ENCODE results near the gene PIEZO2. TPM values are rescaled to one million over a fixed set of nuclear protein-coding genes. Genes with fewer than 3 reads are reported as not detected.

PIEZO2 gene
- total and polyA plus RNA-seq, 8 donors, result 0.38 to 11.1 (median 3.0) TPM

DNA sequence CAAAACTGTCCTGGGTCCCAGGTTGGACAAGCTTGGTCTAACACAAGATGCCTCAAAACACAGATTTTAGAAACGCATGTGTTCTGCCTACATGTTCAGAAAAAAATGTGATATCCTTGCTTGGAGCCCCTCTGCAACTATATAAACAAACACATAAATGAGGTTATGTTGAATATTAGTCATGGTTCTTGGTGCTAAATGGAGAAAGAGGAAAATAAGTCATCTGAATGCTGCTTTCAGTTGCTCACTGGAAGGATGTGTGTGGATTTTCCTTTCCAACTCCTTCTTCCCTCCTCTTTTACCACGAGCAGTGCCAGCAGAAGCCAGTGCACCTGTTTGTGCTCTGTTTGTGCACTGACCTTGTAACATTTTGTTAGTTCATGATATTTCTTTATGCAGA lies 85.3 kb downstream of the PIEZO2 start:
- DNase-seq (no peak), ATAC-seq (no peak), FAIRE-seq (no peak)
- Histone ChIP-seq H3K36me3 (no peaks in the 10 kb centered on the region), H3K4me3 (no peak overlapping the region), H3K4me1 (no peaks in the 10 kb centered on the region), H3K27ac (no peak overlapping the region), H3K27me3 (no peaks in the 10 kb centered on the region), H3K9me3 (no peaks in the 10 kb centered on the region)
- TF ChIP-seq, protein P1, sequence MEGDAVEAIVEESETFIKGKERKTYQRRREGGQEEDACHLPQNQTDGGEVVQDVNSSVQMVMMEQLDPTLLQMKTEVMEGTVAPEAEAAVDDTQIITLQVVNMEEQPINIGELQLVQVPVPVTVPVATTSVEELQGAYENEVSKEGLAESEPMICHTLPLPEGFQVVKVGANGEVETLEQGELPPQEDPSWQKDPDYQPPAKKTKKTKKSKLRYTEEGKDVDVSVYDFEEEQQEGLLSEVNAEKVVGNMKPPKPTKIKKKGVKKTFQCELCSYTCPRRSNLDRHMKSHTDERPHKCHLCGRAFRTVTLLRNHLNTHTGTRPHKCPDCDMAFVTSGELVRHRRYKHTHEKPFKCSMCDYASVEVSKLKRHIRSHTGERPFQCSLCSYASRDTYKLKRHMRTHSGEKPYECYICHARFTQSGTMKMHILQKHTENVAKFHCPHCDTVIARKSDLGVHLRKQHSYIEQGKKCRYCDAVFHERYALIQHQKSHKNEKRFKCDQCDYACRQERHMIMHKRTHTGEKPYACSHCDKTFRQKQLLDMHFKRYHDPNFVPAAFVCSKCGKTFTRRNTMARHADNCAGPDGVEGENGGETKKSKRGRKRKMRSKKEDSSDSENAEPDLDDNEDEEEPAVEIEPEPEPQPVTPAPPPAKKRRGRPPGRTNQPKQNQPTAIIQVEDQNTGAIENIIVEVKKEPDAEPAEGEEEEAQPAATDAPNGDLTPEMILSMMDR (IDR thresholded peaks at IDR 0.05), result no peak
- intact Hi-C loops (cut with DNase I), result no loop called here
- WGBS, 2 donors, result 48 to 59% methylated on average over 2 of the region's 2 CpGs

DNA sequence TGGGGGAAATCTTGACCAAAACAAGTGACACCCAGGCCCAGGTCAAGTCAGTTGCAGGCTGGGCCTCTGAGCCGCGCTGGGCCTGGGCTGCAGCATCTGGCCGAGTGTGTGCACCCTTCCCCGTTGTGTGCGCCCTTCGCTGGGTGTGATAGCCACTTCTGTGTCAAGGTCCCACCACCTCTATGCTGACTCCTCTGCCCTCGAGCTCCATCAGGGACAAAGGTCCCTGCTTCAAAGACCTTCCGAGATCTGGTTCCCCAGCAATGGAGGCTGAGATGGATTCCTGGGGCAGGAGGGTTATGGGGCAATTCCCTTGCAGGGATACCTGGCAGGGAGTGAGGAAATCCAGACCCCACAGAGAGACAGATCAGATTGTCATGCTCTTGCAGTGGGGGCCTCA lies 93.6 kb downstream of the PIEZO2 start:
- Histone ChIP-seq H3K36me3 (no peaks in the 10 kb centered on the region), H3K4me3 (no peak overlapping the region), H3K9me3 (no peaks in the 10 kb centered on the region), H3K27ac (no peak overlapping the region), H3K4me1 (no peaks in the 10 kb centered on the region), H3K27me3 (no peaks in the 10 kb centered on the region)
- DNase-seq, result no peak
- no peak for ATAC-seq
- WGBS, 2 donors, result 88 to 92% methylated on average over 8 of the region's 8 CpGs
- intact Hi-C loops (cut with DNase I), result no loop called here
- FAIRE-seq, result no peak
- TF ChIP-seq, protein P1 (IDR thresholded peaks at IDR 0.05), result no peak

DNA sequence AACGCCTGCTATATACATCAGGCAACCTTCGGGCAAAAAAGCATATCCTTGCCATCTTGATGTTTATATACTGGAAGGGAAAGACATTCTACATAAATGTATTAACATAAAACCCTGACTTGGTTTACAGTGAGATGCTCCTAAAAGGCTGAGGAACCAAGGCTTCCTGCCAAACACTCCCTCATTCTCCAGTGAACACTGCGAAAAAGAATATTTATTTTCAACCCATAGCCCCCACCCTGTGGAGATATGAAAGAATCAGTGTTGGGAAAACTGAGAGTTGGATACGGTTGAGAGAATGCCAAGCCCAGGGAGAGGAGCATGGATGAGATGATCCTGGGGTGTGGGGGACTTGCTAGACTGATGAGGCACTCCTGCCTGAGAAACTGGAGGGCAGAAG lies 94.9 kb downstream of the PIEZO2 start:
- ATAC-seq (no peak), DNase-seq (no peak), FAIRE-seq (no peak)
- H3K9me3 ChIP-seq, result no peaks in the 10 kb centered on the region
- no peaks in the 10 kb centered on the region for H3K36me3 ChIP-seq
- H3K27ac ChIP-seq, result no peak overlapping the region
- 63 to 70% methylated on average over 4 of the region's 4 CpGs for WGBS, 2 donors
- no peaks in the 10 kb centered on the region for H3K4me1 ChIP-seq
- no peak overlapping the region for H3K4me3 ChIP-seq
- TF ChIP-seq, protein P1 (IDR thresholded peaks at IDR 0.05), result no peak
- no peaks in the 10 kb centered on the region for H3K27me3 ChIP-seq
- intact Hi-C loops (cut with DNase I), result no loop called here

DNA sequence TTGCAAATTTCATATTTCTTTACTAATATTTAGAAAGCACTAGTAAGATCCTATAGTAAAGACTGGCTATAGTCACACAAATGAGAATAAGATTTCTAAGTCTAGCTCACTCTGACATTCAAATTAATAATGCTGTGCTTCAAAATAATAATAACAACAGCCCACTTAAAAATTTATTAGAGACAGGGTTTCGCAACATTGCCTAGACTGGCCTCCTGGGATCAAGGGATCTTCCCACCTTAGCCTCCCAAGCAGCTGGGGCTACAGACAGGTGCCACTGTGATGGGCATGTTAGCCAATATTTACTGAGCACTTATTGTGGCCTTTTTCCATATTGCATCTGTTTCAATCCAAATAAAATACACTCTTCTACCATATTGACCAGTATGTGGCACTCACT lies 96.1 kb downstream of the PIEZO2 start:
- WGBS, 2 donors, result 97 to 99% methylated on average over 1 of the region's 1 CpG
- intact Hi-C loops (cut with DNase I), result no loop called here
- Histone ChIP-seq H3K4me1 (no peaks in the 10 kb centered on the region), H3K36me3 (no peaks in the 10 kb centered on the region), H3K9me3 (no peaks in the 10 kb centered on the region), H3K27ac (no peak overlapping the region), H3K27me3 (no peaks in the 10 kb centered on the region), H3K4me3 (no peak overlapping the region)
- DNase-seq (no peak), FAIRE-seq (no peak), ATAC-seq (no peak)
- TF ChIP-seq, protein P1 (IDR thresholded peaks at IDR 0.05), result no peak

DNA sequence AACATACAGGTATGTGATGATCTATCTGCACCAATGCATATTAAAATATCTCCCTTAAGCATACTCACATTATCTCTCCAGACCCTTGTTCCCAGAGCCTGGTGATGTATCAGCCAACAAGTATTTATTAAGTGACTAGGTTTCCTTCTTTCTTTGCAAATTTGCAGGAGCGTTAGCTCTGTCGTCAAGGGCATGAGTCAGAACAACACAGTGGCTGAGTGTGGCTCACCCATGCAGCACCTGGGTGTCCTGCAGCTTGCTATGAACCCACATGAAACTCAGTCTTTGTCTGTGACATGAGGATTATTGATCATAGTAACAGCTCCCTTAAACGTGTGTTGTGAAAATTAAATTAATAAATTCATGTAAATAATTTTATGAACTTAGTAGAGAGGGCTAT lies 96.6 kb downstream of the PIEZO2 start:
- H3K27ac ChIP-seq, result no peak overlapping the region
- H3K4me3 ChIP-seq, result no peak overlapping the region
- intact Hi-C loops (cut with DNase I), result no loop called here
- H3K36me3 ChIP-seq, result no peaks in the 10 kb centered on the region
- no peaks in the 10 kb centered on the region for H3K4me1 ChIP-seq
- H3K27me3 ChIP-seq, result no peaks in the 10 kb centered on the region
- DNase-seq, result no peak
- WGBS, 2 donors, result 34 to 43% methylated on average over 3 of the region's 3 CpGs
- ATAC-seq, result no peak
- TF ChIP-seq, protein P1 (IDR thresholded peaks at IDR 0.05), result no peak
- FAIRE-seq, result no peak
- no peaks in the 10 kb centered on the region for H3K9me3 ChIP-seq
